Measurements from ENCODE around the gene MPO. TPM values are rescaled to one million over a fixed set of nuclear protein-coding genes. Genes with fewer than 3 reads are reported as not detected.

The MPO gene
- total and polyA plus RNA-seq, 9 of the 15 experiments (the other 6 are each of a cell fraction or from before 2014, with no cell fraction given), result 0.04 to 0.47 (median 0.39) TPM; not detected in 6

GRCh38 chr17:58309918-58310259 lies 29.2 kb upstream of the MPO start (continued):
- no peak for TF ChIP-seq HSF4 (CRISPR knock-in tag; IDR thresholded peaks at IDR 0.05; ENCODE audit: borderline replicate concordance)
- no peak for TF ChIP-seq XRCC5 (IDR thresholded peaks at IDR 0.05; ENCODE audit: low read depth, low read length)

GRCh38 chr17:58308985-58309917 lies 28.5 kb upstream of the MPO start:
- DNase-seq (ENCODE audit: extremely low read depth in 1 of 4, low spot score in 3 of 4) (no peak), ATAC-seq (no peak), FAIRE-seq (no peak)
- no peak overlapping the region for H3K4me3 ChIP-seq
- no TSS peak for BruUV-seq (replicated peaks)
- ChIA-PET POLR2A (interaction anchor here (0.7 kb wide), 1 partner anchor 27 kb away, joined by 3 read pairs; no protein-coding TSS in a partner anchor), CTCF (ENCODE audit: low intra/inter-chr PET ratio) (no interaction called here)
- no peaks in the 10 kb centered on the region for H3K27me3 ChIP-seq (ENCODE audit: control insufficient read depth in 2 of 2, insufficient read depth in 2 of 2, low read length in 2 of 2)
- intact Hi-C loops (cut with micrococcal nuclease) (no loop called here), in situ Hi-C loops (cut with MboI) (no loop called here)
- H4K20me1 ChIP-seq (replicated peaks; ENCODE audit: control insufficient read depth, insufficient read depth, low read length), result no peaks in the 10 kb centered on the region
- 70% methylated on average over 10 of the region's 21 CpGs for WGBS (ENCODE audit: insufficient coverage, low coverage, missing lambda C conversion rate)
- 0 out of 4 replicates have a peak overlapping the region, but pooled peaks of 1 of the 2 experiments have one; percentile 61 for H3K9ac ChIP-seq (ENCODE audit: insufficient read depth in 1 of 2, low read depth in 2 of 2, low read length in 2 of 2)
- H2AFZ ChIP-seq (ENCODE audit: low read depth, low read length), result no peak overlapping the region
- no peak for TF ChIP-seq CBFA2T3 (IDR thresholded peaks at IDR 0.05)
- TF ChIP-seq REST (IDR thresholded peaks at IDR 0.05; ENCODE audit: borderline replicate concordance), result no peak
- TF ChIP-seq REST (CRISPR knock-in tag; IDR thresholded peaks at IDR 0.05; ENCODE audit: low read depth), result no peak
- no peak for TF ChIP-seq NR0B1 (IDR thresholded peaks at IDR 0.05; ENCODE audit: partially characterized antibody)
- no peaks in the 10 kb centered on the region for H3K9me3 ChIP-seq (replicated peaks; ENCODE audit: control insufficient read depth, insufficient read depth, low read depth, low read length)
- H3K36me3 ChIP-seq (ENCODE audit: control insufficient read depth, insufficient read depth, low read length), result no peaks in the 10 kb centered on the region
- H3K9me1 ChIP-seq (ENCODE audit: control insufficient read depth, insufficient read depth, low read length), result peaks cover 7% of the 10 kb centered on the region
- H3K4me1 ChIP-seq (replicated peaks in 1 of 2; ENCODE audit: control insufficient read depth in 2 of 2, insufficient read depth in 2 of 2, low read length in 2 of 2), result peaks cover 4 to 34% of the 10 kb centered on the region in 2 experiments; a peak in 2 of 5 replicates
- no peaks in the 10 kb centered on the region for H3K79me2 ChIP-seq (ENCODE audit: control insufficient read depth, insufficient read depth, low read length)
- no peak overlapping the region for H3K4me2 ChIP-seq (ENCODE audit: insufficient read depth, low read length)
- no peak overlapping the region for H3K27ac ChIP-seq (ENCODE audit: extremely low read depth, low read depth, low read length)
